RWPE1 (cell line): Measurements from ENCODE around the gene SLC5A1.
A peak's percentile ranks its signal among the peaks of the same experiment; 100 is the strongest.

Experiments used
- CTCF ChIA-PET: fragments of 350-600 bp; sonication (Branson Sonifier 250); formaldehyde crosslinking; extraction: SDS; loops from one replicate; lab custom pipeline; 2021; lab: Yijun Ruan, JAX
- POLR2A ChIA-PET: fragments of 400-600 bp; formaldehyde crosslinking; extraction: SDS; loops from one replicate; lab custom pipeline; 2020; ENCODE audit warnings: antibody characterized with exemption; ENCODE audit not compliant: low non-redundant PET; lab: Yijun Ruan, JAX
- DNase-seq: peaks from one replicate; pipeline ENCODE4 v3.0.0; 2012; ENCODE audit warnings: low spot score
- H3K27ac ChIP-seq: fragments of 450-650 bp; 2 replicates; pipeline ENCODE4 v1.5.1; 2017
- CTCF ChIP-seq: fragments of 450-650 bp; conservative IDR thresholded peaks from 2 replicates; pipeline ENCODE4 v1.5.1; 2017; ENCODE audit warnings: low read depth, mild to moderate bottlenecking

The SLC5A1 gene

DNA sequence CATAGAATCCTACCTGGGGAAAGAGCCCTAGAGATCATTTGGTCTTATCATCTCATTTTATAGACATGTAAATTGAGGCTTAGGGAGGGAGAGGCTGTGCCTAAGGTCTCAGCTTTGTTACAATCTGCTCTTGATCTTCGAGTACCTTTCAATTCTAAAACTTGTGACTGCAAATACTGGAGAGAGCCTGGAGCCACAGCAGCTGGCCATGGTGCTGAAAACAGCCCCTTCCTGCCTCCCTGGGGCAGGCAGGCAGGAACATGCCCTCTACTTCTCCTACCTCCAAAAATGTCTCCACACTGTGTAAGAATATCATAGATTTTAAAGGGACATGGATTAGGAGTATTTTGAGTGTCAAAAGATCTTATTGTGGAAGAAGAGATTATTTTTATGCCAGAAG lies 63.9 kb downstream of the SLC5A1 start:
- no peak for TF ChIP-seq CTCF
- peak; percentile 19 for DNase-seq
- H3K27ac ChIP-seq = no peak overlapping the region
- POLR2A ChIA-PET = no interaction called here
- CTCF ChIA-PET = no interaction called here

DNA sequence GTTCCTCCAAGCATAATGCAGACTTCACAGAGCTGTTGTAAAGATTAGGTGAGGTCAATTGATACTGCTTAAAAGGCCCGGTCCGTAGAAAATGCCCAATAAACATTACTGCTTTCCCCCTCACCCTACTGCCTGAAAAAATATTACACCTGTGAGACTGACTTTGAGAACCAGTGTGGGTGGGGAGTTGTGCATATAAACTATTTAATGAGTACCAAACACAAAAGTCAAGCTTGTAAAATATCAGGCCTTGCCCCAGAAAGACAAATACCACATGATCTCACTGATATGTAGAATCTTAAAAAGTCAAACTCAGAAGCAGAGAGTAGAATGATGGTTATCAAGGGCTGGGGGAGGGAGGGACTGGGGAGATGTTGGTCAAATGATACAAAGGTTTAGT lies 69.3 kb downstream of the SLC5A1 start:
- no peak for TF ChIP-seq CTCF
- DNase-seq = no peak
- CTCF ChIA-PET = no interaction called here
- H3K27ac ChIP-seq = no peak overlapping the region
- POLR2A ChIA-PET = no interaction called here

GRCh38 chr22:32119568-32120235 lies 76.6 kb downstream of the SLC5A1 start:
- H3K27ac ChIP-seq = no peak overlapping the region
- no peak for DNase-seq
- no peak for TF ChIP-seq CTCF
- CTCF ChIA-PET = no interaction called here
- POLR2A ChIA-PET = no interaction called here

GRCh38 chr22:32120603-32121002 lies 77.5 kb downstream of the SLC5A1 start:
- ChIA-PET CTCF (no interaction called here), POLR2A (no interaction called here)
- TF ChIP-seq CTCF = no peak
- H3K27ac ChIP-seq = no peak overlapping the region
- DNase-seq = no peak

DNA sequence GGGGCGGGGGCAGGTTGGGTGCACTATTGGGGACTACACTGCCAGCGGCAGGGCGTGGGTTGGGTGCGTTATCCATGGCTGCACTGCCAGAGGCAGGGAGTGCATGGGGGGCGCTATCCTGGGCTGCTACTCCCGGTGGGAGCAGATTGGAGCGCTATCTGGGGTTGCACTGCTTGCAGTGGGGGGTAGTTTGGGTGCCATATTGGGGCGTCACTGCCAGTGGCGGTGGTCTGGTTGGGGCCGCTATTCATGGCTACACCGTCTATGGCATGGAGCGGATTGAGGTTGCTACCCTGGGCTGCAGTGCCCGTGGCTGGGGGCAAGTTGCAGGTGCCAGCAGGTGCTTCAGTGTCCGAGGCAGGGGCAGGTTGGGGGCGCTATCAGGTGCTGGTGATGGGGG lies 79.8 kb downstream of the SLC5A1 start:
- ChIA-PET CTCF (no interaction called here), POLR2A (no interaction called here)
- H3K27ac ChIP-seq = no peak overlapping the region
- no peak for DNase-seq
- no peak for TF ChIP-seq CTCF

GRCh38 chr22:32123657-32124056 lies 80.6 kb downstream of the SLC5A1 start:
- POLR2A ChIA-PET = no interaction called here
- TF ChIP-seq CTCF = no peak
- no peak overlapping the region for H3K27ac ChIP-seq
- no peak for DNase-seq
- CTCF ChIA-PET = no interaction called here
